Stimulated activated CD4-positive, alpha-beta T cell treated with anti-CD3 and anti-CD28 coated beads, TNF-alpha, amount 100 ng/mL, for 1 hour (primary cell): ENCODE results near the gene PTPN14.
"Not testable (repeated sequence)": the region's sequence is repeated elsewhere in the genome, so short reads cannot be mapped to it uniquely, and the experiment has no call there.

Experiments
- DNase-seq, 3 donors: peaks; one replicate each; pipeline ENCODE4 v3.0.0-alpha.2; 2020; ENCODE audit warnings: low read depth in 3 of 3, low spot score in 1 of 3

Gene PTPN14

GRCh38 chr1:214403431-214403830 is 148.0 kb downstream of the PTPN14 start:
- no peak for DNase-seq

GRCh38 chr1:214402613-214403083 is 148.8 kb downstream of the PTPN14 start:
- no peak for DNase-seq

GRCh38 chr1:214401666-214402065 is 149.7 kb downstream of the PTPN14 start:
- no peak for DNase-seq

- DNase-seq = no peak
These were observed 151.3 kb downstream of the PTPN14 start for GRCh38 chr1:214400131-214400530.

GRCh38 chr1:214398490-214398889 is 152.9 kb downstream of the PTPN14 start:
- no peak for DNase-seq

- DNase-seq = no peak
These were observed 153.9 kb downstream of the PTPN14 start for GRCh38 chr1:214397497-214397896.

- no peak for DNase-seq
These were observed 155.1 kb downstream of the PTPN14 start for GRCh38 chr1:214396330-214396729.

- DNase-seq = not testable (repeated sequence)
These were observed 156.8 kb downstream of the PTPN14 start for GRCh38 chr1:214394569-214394968.

- no peak for DNase-seq
These were observed 158.3 kb downstream of the PTPN14 start for GRCh38 chr1:214393086-214393485.

- DNase-seq = no peak
These were observed 159.3 kb downstream of the PTPN14 start for GRCh38 chr1:214391873-214392645.

GRCh38 chr1:214389734-214390133 is 161.7 kb downstream of the PTPN14 start:
- no peak for DNase-seq

GRCh38 chr1:214386747-214387146 is 164.7 kb downstream of the PTPN14 start:
- no peak for DNase-seq

- no peak for DNase-seq
These were observed 165.1 kb downstream of the PTPN14 start for GRCh38 chr1:214386333-214386732.

- DNase-seq = no peak
These were observed 166.0 kb downstream of the PTPN14 start for GRCh38 chr1:214385428-214385827.

GRCh38 chr1:214384373-214385079 is 166.9 kb downstream of the PTPN14 start:
- DNase-seq = no peak

- no peak for DNase-seq
These were observed 167.7 kb downstream of the PTPN14 start for GRCh38 chr1:214383381-214384372.

- no peak for DNase-seq
These were observed 170.3 kb downstream of the PTPN14 start for GRCh38 chr1:214380986-214381695.

- no peak for DNase-seq
These were observed 171.0 kb downstream of the PTPN14 start for GRCh38 chr1:214380396-214380795.

GRCh38 chr1:214379236-214379970 is 172.0 kb downstream of the PTPN14 start:
- no peak for DNase-seq

- DNase-seq = no peak
These were observed 172.9 kb downstream of the PTPN14 start for GRCh38 chr1:214378492-214378891.
